ENCODE results near the gene PIMREG. TPM values are rescaled to one million over a fixed set of nuclear protein-coding genes. Genes with fewer than 3 reads are reported as not detected.

PIMREG gene
- total RNA-seq, 2 donors from 2014 or later: 4.3 to 26.0 TPM

DNA sequence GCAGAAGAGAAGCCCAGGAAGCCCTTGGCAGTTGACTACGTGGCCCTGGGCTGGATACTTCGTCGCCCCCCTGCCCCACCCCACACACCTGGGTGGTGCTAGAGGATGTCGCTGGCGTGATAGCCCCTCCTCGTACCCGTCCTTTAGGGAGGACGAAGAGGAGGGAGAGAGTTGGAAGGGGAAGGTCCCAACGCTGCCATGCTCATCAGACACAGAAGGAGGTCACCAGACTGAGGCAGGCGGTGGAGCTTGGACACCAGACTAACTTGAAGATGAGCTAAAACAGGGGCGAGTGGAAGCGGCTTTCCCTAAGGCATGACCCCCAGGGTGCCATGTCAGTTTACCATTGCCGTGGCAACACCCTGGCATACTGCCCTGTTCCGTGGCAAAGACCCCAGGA is 20.3 kb upstream of the PIMREG start:
- H3K27me3 ChIP-seq: no peaks in the 10 kb centered on the region
- no peak overlapping the region for H3K27ac ChIP-seq
- intact Hi-C loops (cut with DNase I): loop anchor here (5.0 kb wide), 1 partner anchor 717 kb away; no protein-coding TSS in a partner anchor
- no peak overlapping the region for H3K9ac ChIP-seq (ENCODE audit: low read depth in 2 of 2, low read length in 2 of 2)
- H3K4me1 ChIP-seq: no peaks in the 10 kb centered on the region
- H3K9me3 ChIP-seq: no peaks in the 10 kb centered on the region
- TF ChIP-seq, protein P1, sequence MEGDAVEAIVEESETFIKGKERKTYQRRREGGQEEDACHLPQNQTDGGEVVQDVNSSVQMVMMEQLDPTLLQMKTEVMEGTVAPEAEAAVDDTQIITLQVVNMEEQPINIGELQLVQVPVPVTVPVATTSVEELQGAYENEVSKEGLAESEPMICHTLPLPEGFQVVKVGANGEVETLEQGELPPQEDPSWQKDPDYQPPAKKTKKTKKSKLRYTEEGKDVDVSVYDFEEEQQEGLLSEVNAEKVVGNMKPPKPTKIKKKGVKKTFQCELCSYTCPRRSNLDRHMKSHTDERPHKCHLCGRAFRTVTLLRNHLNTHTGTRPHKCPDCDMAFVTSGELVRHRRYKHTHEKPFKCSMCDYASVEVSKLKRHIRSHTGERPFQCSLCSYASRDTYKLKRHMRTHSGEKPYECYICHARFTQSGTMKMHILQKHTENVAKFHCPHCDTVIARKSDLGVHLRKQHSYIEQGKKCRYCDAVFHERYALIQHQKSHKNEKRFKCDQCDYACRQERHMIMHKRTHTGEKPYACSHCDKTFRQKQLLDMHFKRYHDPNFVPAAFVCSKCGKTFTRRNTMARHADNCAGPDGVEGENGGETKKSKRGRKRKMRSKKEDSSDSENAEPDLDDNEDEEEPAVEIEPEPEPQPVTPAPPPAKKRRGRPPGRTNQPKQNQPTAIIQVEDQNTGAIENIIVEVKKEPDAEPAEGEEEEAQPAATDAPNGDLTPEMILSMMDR (IDR thresholded peaks at IDR 0.05): no peak
- no peak for DNase-seq
- no peak overlapping the region for H3K4me3 ChIP-seq
- H3K36me3 ChIP-seq: no peaks in the 10 kb centered on the region

DNA sequence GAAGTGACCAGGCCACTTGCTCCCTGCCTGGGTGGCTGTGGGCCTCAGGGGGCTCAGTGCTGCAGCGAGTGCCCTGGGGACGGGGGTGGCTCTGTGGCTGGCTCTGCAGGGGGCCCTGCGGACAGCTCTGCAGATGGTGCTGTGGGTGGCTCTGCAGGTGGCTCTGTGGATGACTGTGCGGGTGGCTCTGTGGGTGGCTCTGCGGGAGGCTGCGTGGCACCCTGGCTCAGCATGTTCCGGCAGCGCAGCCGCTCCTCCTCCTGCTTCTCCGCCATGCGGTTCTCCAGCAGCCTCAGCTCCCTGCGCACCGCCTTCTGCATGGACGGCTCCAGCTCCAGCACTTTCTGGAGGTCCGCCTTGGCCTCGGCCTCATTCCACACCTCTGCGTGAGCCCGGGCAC is 18.8 kb upstream of the PIMREG start:
- Histone ChIP-seq H3K27ac (no peak overlapping the region), H3K36me3 (no peaks in the 10 kb centered on the region), H3K4me3 (no peak overlapping the region), H3K4me1 (no peaks in the 10 kb centered on the region), H3K9me3 (no peaks in the 10 kb centered on the region), H3K27me3 (no peaks in the 10 kb centered on the region), H3K9ac (ENCODE audit: low read depth in 2 of 2, low read length in 2 of 2) (no peak overlapping the region)
- no peak for DNase-seq
- TF ChIP-seq, protein P1 (IDR thresholded peaks at IDR 0.05): no peak
- intact Hi-C loops (cut with DNase I): no loop called here

DNA sequence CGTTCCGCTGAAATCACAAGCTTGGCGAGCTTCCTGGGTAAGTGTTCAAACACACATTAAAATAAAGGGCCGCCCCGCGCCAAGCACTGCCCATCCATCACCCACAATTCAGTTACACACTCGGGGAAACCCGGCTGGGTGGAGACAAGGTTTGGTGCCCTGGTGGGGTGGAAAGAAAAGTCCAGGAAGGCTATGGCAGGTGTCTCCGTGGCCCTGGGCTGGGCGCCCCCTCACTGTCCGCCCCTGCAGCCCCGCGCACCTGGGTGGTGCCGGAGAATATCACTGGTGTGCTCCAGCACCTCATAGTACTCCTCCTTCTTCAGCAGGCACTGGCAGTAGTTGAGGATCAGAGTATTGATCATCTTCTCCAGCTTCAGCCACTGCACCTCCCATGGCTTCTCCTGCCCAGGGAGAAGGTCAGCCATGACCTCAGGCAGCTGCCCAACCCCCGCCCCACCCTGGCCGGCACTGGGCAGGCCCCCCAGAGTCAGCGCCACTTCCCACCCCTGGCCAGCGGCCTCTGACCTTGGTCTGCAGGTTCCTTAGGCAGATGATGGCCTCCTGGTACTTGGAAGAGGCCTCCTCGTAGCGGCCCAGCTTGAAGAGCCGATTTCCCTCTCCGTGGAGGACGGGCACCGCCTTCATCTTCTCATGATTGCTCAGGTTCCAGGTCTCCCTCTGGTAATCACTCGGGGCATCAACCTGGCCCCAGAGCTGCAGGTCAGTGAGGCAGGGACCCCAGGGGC is 17.7 kb upstream of the PIMREG start:
- H3K9me3 ChIP-seq: no peaks in the 10 kb centered on the region
- no peaks in the 10 kb centered on the region for H3K27me3 ChIP-seq
- no peaks in the 10 kb centered on the region for H3K4me1 ChIP-seq
- no peak overlapping the region for H3K27ac ChIP-seq
- H3K4me3 ChIP-seq: no peak overlapping the region
- no peak overlapping the region for H3K9ac ChIP-seq (ENCODE audit: low read depth in 2 of 2, low read length in 2 of 2)
- intact Hi-C loops (cut with DNase I): no loop called here
- H3K36me3 ChIP-seq: no peaks in the 10 kb centered on the region
- DNase-seq: no peak
- TF ChIP-seq, protein P1 (IDR thresholded peaks at IDR 0.05): no peak

DNA sequence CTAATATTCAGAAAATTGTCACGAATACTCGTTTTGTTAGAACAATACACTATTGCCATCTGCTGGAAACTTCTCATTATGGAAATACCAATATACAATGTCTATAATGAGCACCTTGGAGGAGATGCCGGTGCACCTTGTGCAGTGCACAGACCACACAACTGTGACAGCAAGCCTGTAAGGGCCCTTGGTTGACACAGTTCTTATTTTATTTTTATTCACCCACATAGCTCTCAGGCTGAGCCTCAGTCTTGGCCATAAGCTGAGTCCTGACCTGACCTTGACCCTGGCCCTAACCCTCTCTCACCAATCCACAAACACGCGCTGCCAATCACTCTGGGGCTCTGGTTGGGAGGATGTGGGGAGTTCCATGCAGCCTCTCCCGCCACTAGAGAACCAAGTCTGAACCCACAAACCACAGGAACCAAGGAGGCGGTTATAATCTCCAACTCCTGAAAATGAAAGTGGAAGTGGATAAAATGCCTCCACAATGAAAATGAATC is 16.9 kb upstream of the PIMREG start:
- no peaks in the 10 kb centered on the region for H3K27me3 ChIP-seq
- TF ChIP-seq, protein P1 (IDR thresholded peaks at IDR 0.05): no peak
- H3K36me3 ChIP-seq: no peaks in the 10 kb centered on the region
- no peak overlapping the region for H3K9ac ChIP-seq (ENCODE audit: low read depth in 2 of 2, low read length in 2 of 2)
- no peaks in the 10 kb centered on the region for H3K4me1 ChIP-seq
- no peak overlapping the region for H3K4me3 ChIP-seq
- DNase-seq: no peak
- H3K27ac ChIP-seq: no peak overlapping the region
- intact Hi-C loops (cut with DNase I): no loop called here
- H3K9me3 ChIP-seq: no peaks in the 10 kb centered on the region

DNA sequence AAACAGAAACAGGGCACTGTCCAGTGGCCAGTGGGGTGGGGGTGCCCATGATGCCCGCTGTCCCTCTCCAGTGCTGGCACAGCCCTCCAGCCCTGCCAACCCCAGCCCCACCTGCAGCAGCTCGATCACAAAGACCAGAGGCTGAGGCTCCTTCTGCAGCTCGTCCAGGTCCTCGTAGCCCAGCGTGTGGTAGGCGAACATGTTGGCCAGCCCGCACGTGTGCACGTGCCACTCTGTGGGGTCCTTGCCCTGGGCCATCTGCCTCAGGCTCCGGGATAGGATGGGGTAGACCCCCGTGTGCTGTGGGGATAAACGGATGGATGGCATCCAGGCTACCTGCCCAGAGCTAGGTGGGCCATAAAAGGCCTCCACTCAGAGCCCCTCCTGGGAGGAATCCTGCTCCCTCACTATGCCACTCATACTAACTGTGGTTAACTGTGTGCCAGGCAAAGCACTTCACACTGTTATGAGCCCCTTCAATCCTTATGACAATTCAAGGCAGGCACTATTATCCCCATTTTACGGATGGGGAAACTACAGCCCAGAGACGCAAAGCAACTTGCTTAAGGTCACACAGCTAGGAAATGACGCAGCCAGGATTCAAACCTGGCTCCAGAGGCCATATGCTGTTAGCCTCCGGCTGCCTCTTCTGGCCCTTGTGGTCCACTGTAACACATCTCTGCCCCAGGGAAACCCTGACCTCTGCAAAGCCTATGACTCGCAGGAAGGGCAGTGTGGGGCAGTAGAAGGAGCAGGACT is 15.9 kb upstream of the PIMREG start:
- no peak for DNase-seq
- Histone ChIP-seq H3K9me3 (no peaks in the 10 kb centered on the region), H3K4me3 (no peak overlapping the region), H3K9ac (ENCODE audit: low read depth in 2 of 2, low read length in 2 of 2) (no peak overlapping the region), H3K27ac (no peak overlapping the region), H3K4me1 (no peaks in the 10 kb centered on the region), H3K36me3 (no peaks in the 10 kb centered on the region), H3K27me3 (no peaks in the 10 kb centered on the region)
- intact Hi-C loops (cut with DNase I): no loop called here
- TF ChIP-seq, protein P1 (IDR thresholded peaks at IDR 0.05): no peak
